Ascending aorta (tissue), 2 donors: ENCODE data around the gene SINHCAF. TPM values are rescaled to one million over a fixed set of nuclear protein-coding genes. Genes with fewer than 3 reads are reported as not detected.
"Not testable (repeated sequence)": the region's sequence is repeated elsewhere in the genome, so short reads cannot be mapped to it uniquely, and the experiment has no call there.

Source experiments
- DNase-seq, 2 donors: peaks; one replicate each; pipeline ENCODE4 v3.0.0-alpha.2; 2019; ENCODE audit warnings: low spot score in 2 of 2
- H3K27ac ChIP-seq, 2 donors: fragments of 200-600 bp; sonication (generic); one replicate each; pipeline ENCODE4 v1.5.1; 2016 to 2017; ENCODE audit warnings: mild to moderate bottlenecking in 1 of 2
- H3K27me3 ChIP-seq: fragments of 200-600 bp; sonication (generic); one replicate; pipeline ENCODE4 v1.5.1; 2017
- H3K36me3 ChIP-seq, 2 donors: fragments of 200-600 bp; sonication (generic); one replicate each; pipeline ENCODE4 v1.5.1; 2016
- H3K4me1 ChIP-seq, 2 donors: fragments of 200-600 bp; sonication (generic); one replicate each; pipeline ENCODE4 v1.5.1; 2016 to 2017; ENCODE audit warnings: mild to moderate bottlenecking in 1 of 2
- H3K4me3 ChIP-seq, 2 donors: fragments of 200-600 bp; sonication (generic); one replicate each; pipeline ENCODE4 v1.5.1; 2016 to 2017; ENCODE audit warnings: mild to moderate bottlenecking in 1 of 2
- H3K9me3 ChIP-seq, 2 donors: fragments of 200-600 bp; sonication (generic); one replicate each; pipeline ENCODE4 v1.5.1; 2016
- CTCF ChIP-seq, 3 experiments: fragments of 200-600 bp in 2 of 3; fragments of 450-650 bp in 1 of 3; sonication (generic) in 2 of 3; IDR thresholded peaks; one replicate each; pipeline ENCODE4 v1.5.1; 2016 to 2019; ENCODE audit warnings: antibody characterized with exemption in 3 of 3, mild to moderate bottlenecking in 1 of 3, moderate library complexity in 1 of 3
- intact Hi-C: fragments of 100-400 bp; cut with DNase I; formaldehyde crosslinking; loops from one replicate; pipeline ENCODE4 v1.15.1; 2023
- total RNA-seq: library from RNA; depleted of rRNA; stranded (reverse); fragments of >200 nt; gene quantifications from one replicate; pipeline ENCODE4 v1.1.0, GENCODE V29; 2016

The SINHCAF gene
- total RNA-seq, 1 donor from 2014 or later = 10.9 TPM

- H3K4me1 ChIP-seq = no peaks in the 10 kb centered on the region
- intact Hi-C loops = no loop called here
- no peak for TF ChIP-seq CTCF (IDR thresholded peaks at IDR 0.05)
Observed at GRCh38 chr12:31278832-31279231, 47.1 kb downstream of the SINHCAF start.

GRCh38 chr12:31278424-31278823 lies 47.5 kb downstream of the SINHCAF start:
- no peaks in the 10 kb centered on the region for H3K9me3 ChIP-seq
- intact Hi-C loops = no loop called here

More at GRCh38 chr12:31278832-31279231, 47.1 kb downstream of the SINHCAF start:
- DNase-seq = no peak
- Histone ChIP-seq H3K27me3 (no peaks in the 10 kb centered on the region), H3K36me3 (peaks cover 7 to 15% of the 10 kb centered on the region in 2 donors), H3K9me3 (no peaks in the 10 kb centered on the region), H3K27ac (no peak overlapping the region), H3K4me3 (no peak overlapping the region)

GRCh38 chr12:31277081-31277480 lies 48.9 kb downstream of the SINHCAF start:
- Histone ChIP-seq H3K27me3 (no peaks in the 10 kb centered on the region), H3K9me3 (no peaks in the 10 kb centered on the region), H3K4me3 (no peak overlapping the region), H3K27ac (no peak overlapping the region), H3K4me1 (no peaks in the 10 kb centered on the region), H3K36me3 (peaks cover 1 to 4% of the 10 kb centered on the region in 2 donors)
- DNase-seq = no peak
- intact Hi-C loops = no loop called here
- no peak for TF ChIP-seq CTCF (IDR thresholded peaks at IDR 0.05)

More at GRCh38 chr12:31278424-31278823, 47.5 kb downstream of the SINHCAF start:
- H3K27ac ChIP-seq = no peak overlapping the region
- TF ChIP-seq CTCF (IDR thresholded peaks at IDR 0.05) = no peak
- no peaks in the 10 kb centered on the region for H3K4me1 ChIP-seq
- no peak for DNase-seq
- H3K4me3 ChIP-seq = no peak overlapping the region
- H3K36me3 ChIP-seq = peaks cover 7 to 15% of the 10 kb centered on the region in 2 donors
- H3K27me3 ChIP-seq = no peaks in the 10 kb centered on the region

- Histone ChIP-seq H3K4me1 (no peaks in the 10 kb centered on the region), H3K36me3 (peaks cover 0 to 4% of the 10 kb centered on the region in 2 donors), H3K9me3 (no peaks in the 10 kb centered on the region), H3K27me3 (no peaks in the 10 kb centered on the region), H3K27ac (no peak overlapping the region), H3K4me3 (no peak overlapping the region)
- DNase-seq = no peak
- no peak for TF ChIP-seq CTCF (IDR thresholded peaks at IDR 0.05)
- intact Hi-C loops = no loop called here
Observed at GRCh38 chr12:31275491-31275890, 50.5 kb downstream of the SINHCAF start.

GRCh38 chr12:31274520-31275300 lies 51.2 kb downstream of the SINHCAF start:
- TF ChIP-seq CTCF (IDR thresholded peaks at IDR 0.05) = no peak
- Histone ChIP-seq H3K27ac (no peak overlapping the region), H3K36me3 (peaks cover 0 to 4% of the 10 kb centered on the region in 2 donors), H3K4me3 (no peak overlapping the region), H3K9me3 (no peaks in the 10 kb centered on the region), H3K4me1 (no peaks in the 10 kb centered on the region), H3K27me3 (no peaks in the 10 kb centered on the region)
- no peak for DNase-seq
- intact Hi-C loops = no loop called here

- H3K36me3 ChIP-seq, H3K27ac ChIP-seq, intact Hi-C loops, H3K4me3 ChIP-seq, H3K9me3 ChIP-seq, H3K27me3 ChIP-seq, H3K4me1 ChIP-seq, DNase-seq: not testable (repeated sequence)
Observed at GRCh38 chr12:31273794-31274193, 52.2 kb downstream of the SINHCAF start.
